ENCODE results near the gene CEMIP.
"Not testable (repeated sequence)": the region's sequence is repeated elsewhere in the genome, so short reads cannot be mapped to it uniquely, and the experiment has no call there.

The CEMIP gene

DNA sequence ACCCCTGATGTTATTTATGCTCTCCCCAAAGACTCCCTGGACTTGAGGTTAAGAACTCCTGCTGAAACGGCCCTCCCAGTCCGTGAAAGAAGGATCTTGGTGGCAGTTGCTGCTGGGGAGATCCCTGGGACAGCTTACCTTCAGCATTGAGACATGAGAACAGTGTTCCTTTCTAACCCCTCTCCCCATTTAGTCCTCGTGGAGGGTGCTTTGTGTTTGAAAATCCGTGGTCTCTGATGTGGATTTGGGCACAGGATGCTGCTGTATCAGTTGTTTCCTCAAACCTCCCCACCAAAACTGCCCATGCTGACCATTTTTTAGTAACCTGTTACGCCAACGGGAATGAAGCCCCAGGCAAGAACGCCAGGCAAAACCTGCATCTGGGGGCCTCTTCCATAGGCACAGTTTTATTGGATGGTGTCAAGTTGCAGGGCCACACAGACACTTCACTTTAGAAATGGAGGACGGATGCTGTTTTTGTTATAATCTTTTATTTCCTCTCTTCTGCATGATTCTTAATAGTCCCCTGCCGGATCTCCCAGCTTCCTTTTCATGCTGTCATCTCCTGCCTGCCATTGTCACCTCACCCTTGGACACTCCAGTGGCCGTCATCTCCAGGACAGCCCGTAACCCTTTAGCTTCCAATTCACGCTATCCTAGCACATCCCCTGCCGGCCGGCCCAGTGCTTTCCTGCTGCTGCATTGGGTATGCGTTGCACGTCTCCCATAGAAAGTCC, 31.7 kb upstream of the CEMIP start:
- H3K9me3 Mint-ChIP-seq, result peaks cover 5 to 7% of the 10 kb centered on the region in 2 donors
- H3K4me1 Mint-ChIP-seq, result no peaks in the 10 kb centered on the region
- H3K27me3 Mint-ChIP-seq, result no peaks in the 10 kb centered on the region
- no peak overlapping the region for H3K27ac Mint-ChIP-seq
- DNase-seq (no peak), ATAC-seq (replicated peaks) (no peak)
- peaks cover 3 to 4% of the 10 kb centered on the region in 2 donors for H3K36me3 Mint-ChIP-seq
- no peak overlapping the region for H3K4me3 Mint-ChIP-seq

- no peaks in the 10 kb centered on the region for H3K27me3 Mint-ChIP-seq
- DNase-seq (no peak), ATAC-seq (replicated peaks) (no peak)
- H3K9me3 Mint-ChIP-seq, result peaks cover 5 to 7% of the 10 kb centered on the region in 2 donors
- H3K36me3 Mint-ChIP-seq, result peaks cover 3 to 4% of the 10 kb centered on the region in 2 donors
- no peak overlapping the region for H3K27ac Mint-ChIP-seq
- H3K4me1 Mint-ChIP-seq, result no peaks in the 10 kb centered on the region
- no peak overlapping the region for H3K4me3 Mint-ChIP-seq
Observed at GRCh38 chr15:80749589-80749988, 29.6 kb upstream of the CEMIP start.

DNA sequence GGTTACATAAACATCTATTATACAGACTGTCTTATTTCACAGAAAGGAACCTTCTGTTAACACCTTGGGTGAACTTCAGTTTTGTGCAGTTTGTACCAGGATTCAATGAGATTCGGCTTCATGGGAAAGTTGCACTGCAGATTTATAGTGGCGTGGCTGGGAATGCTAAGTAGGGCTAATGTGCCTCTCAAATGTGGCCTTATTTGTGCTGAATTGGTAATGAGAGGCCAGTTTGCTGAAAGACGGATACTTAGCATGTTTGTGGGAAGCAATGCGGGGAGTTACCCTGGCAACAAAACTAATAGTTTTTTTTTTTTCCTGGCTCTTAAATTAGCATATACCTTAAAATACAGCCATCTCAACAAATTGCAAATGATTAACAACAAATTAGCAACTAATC, 28.6 kb upstream of the CEMIP start:
- Mint-ChIP-seq H3K9me3 (peaks cover 5 to 7% of the 10 kb centered on the region in 2 donors), H3K4me1 (no peaks in the 10 kb centered on the region), H3K27ac (no peak overlapping the region), H3K27me3 (no peaks in the 10 kb centered on the region), H3K4me3 (no peak overlapping the region), H3K36me3 (peaks cover 3 to 4% of the 10 kb centered on the region in 2 donors)
- ATAC-seq (replicated peaks) (no peak), DNase-seq (no peak)

GRCh38 chr15:80752204-80752603, 27.0 kb upstream of the CEMIP start:
- H3K27ac Mint-ChIP-seq, result no peak overlapping the region
- no peak overlapping the region for H3K4me3 Mint-ChIP-seq
- H3K4me1 Mint-ChIP-seq, result no peaks in the 10 kb centered on the region
- H3K36me3 Mint-ChIP-seq, result no peaks in the 10 kb centered on the region
- no peak for DNase-seq
- no peaks in the 10 kb centered on the region for H3K27me3 Mint-ChIP-seq
- no peak for ATAC-seq (replicated peaks)
- H3K9me3 Mint-ChIP-seq, result no peaks in the 10 kb centered on the region

DNA sequence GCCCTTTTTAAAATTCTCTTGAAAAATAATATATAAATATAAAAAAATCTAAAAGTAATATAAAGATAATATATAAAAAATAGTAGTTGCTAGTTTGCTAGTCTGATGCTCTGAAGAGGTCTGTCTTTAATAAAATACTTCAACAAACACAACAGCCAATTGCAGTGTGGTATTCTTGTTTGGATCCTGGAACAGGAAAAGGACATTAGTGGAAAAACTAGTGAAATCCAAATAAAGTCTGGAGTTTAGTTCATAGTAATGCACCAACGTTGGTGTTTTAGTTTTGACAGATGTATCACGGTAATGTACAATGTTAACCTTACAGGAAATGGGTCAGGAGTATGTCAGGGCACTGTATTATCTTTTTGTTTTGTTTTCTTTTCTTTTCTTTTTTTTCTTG, 26.0 kb upstream of the CEMIP start:
- no peaks in the 10 kb centered on the region for H3K4me1 Mint-ChIP-seq
- no peak overlapping the region for H3K4me3 Mint-ChIP-seq
- H3K27ac Mint-ChIP-seq, result no peak overlapping the region
- no peak for ATAC-seq (replicated peaks)
- H3K9me3 Mint-ChIP-seq, result no peaks in the 10 kb centered on the region
- no peak for DNase-seq
- H3K27me3 Mint-ChIP-seq, result no peaks in the 10 kb centered on the region
- H3K36me3 Mint-ChIP-seq, result no peaks in the 10 kb centered on the region

- H3K9me3 Mint-ChIP-seq, result no peaks in the 10 kb centered on the region
- no peaks in the 10 kb centered on the region for H3K27me3 Mint-ChIP-seq
- DNase-seq, result no peak
- ATAC-seq (replicated peaks), result no peak
- H3K27ac Mint-ChIP-seq, result no peak overlapping the region
- H3K36me3 Mint-ChIP-seq, result no peaks in the 10 kb centered on the region
- H3K4me1 Mint-ChIP-seq, result no peaks in the 10 kb centered on the region
- H3K4me3 Mint-ChIP-seq, result no peak overlapping the region
Observed at GRCh38 chr15:80754014-80754413, 25.2 kb upstream of the CEMIP start.

- no peak for DNase-seq
- H3K4me3 Mint-ChIP-seq, result no peak overlapping the region
- H3K27ac Mint-ChIP-seq, result no peak overlapping the region
- no peaks in the 10 kb centered on the region for H3K36me3 Mint-ChIP-seq
- ATAC-seq (replicated peaks), result no peak
- H3K4me1 Mint-ChIP-seq, result no peaks in the 10 kb centered on the region
- no peaks in the 10 kb centered on the region for H3K9me3 Mint-ChIP-seq
- no peaks in the 10 kb centered on the region for H3K27me3 Mint-ChIP-seq
Observed at GRCh38 chr15:80755885-80756284, 23.3 kb upstream of the CEMIP start.

- H3K4me3 Mint-ChIP-seq, result no peak overlapping the region
- H3K36me3 Mint-ChIP-seq, result no peaks in the 10 kb centered on the region
- no peaks in the 10 kb centered on the region for H3K27me3 Mint-ChIP-seq
- no peaks in the 10 kb centered on the region for H3K9me3 Mint-ChIP-seq
- no peak for ATAC-seq (replicated peaks)
- H3K4me1 Mint-ChIP-seq, result no peaks in the 10 kb centered on the region
- no peak for DNase-seq
- H3K27ac Mint-ChIP-seq, result no peak overlapping the region
Observed at GRCh38 chr15:80758130-80758745, 20.9 kb upstream of the CEMIP start.

DNA sequence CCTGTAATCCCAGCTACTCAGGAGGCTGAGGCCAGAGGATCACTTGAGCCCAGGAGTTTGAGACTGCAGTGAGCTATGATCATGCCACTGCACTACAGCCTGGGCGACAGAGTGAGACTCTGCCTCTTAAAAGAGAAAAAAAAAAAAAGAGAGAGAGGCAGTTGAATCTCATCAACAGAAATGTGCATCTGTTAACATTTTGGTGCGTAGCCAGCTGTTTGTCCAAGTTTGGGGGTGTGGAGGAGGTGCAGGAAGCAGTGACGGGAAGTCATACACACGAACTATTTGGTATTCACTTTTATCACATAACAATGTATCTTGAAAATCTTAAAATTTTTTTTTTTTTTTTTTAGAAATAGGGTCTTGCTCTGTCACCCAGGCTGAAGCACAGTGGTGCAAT, 18.2 kb upstream of the CEMIP start:
- Mint-ChIP-seq H3K4me3 (no peak overlapping the region), H3K27ac (no peak overlapping the region), H3K4me1 (no peaks in the 10 kb centered on the region), H3K9me3 (no peaks in the 10 kb centered on the region), H3K27me3 (no peaks in the 10 kb centered on the region), H3K36me3 (no peaks in the 10 kb centered on the region)
- no peak for ATAC-seq (replicated peaks)
- no peak for DNase-seq

GRCh38 chr15:80761754-80762153, 17.4 kb upstream of the CEMIP start:
- Mint-ChIP-seq H3K27ac (no peak overlapping the region), H3K36me3 (no peaks in the 10 kb centered on the region), H3K4me3 (no peak overlapping the region), H3K27me3 (no peaks in the 10 kb centered on the region), H3K9me3 (no peaks in the 10 kb centered on the region), H3K4me1 (no peaks in the 10 kb centered on the region)
- DNase-seq (no peak), ATAC-seq (replicated peaks) (no peak)

- not testable (repeated sequence) for H3K4me1 Mint-ChIP-seq; H3K4me3 Mint-ChIP-seq; H3K36me3 Mint-ChIP-seq; H3K27me3 Mint-ChIP-seq; DNase-seq; H3K9me3 Mint-ChIP-seq; ATAC-seq (replicated peaks); H3K27ac Mint-ChIP-seq
Observed at GRCh38 chr15:80763235-80763634, 15.9 kb upstream of the CEMIP start.

- Mint-ChIP-seq H3K4me1 (no peaks in the 10 kb centered on the region), H3K4me3 (no peak overlapping the region), H3K36me3 (no peaks in the 10 kb centered on the region), H3K27ac (no peak overlapping the region), H3K27me3 (peaks cover 0 to 2% of the 10 kb centered on the region in 2 donors), H3K9me3 (no peaks in the 10 kb centered on the region)
- DNase-seq (no peak), ATAC-seq (replicated peaks) (no peak)
Observed at GRCh38 chr15:80764535-80764934, 14.6 kb upstream of the CEMIP start.

DNA sequence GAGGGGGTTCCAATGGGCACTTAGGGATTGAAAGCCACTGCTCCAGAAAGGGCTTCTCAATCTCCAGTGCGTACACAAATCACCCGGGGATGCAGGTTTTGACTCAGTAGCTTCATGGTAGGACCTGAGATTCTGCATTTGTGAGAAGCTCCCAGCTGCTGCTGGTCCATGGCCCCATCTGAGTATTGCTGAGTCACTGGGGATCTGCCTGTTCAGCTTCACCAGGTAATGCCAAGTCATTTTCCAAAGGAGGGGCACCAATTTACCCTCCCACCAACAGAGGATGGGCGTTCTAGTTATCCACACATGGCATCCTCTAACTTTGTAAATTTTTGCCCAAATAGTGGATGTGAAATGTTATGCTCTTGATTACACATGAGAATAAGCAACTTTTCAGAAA, 12.9 kb upstream of the CEMIP start:
- H3K27ac Mint-ChIP-seq, result no peak overlapping the region
- H3K27me3 Mint-ChIP-seq, result peaks cover 0 to 4% of the 10 kb centered on the region in 2 donors
- DNase-seq, result no peak
- no peaks in the 10 kb centered on the region for H3K36me3 Mint-ChIP-seq
- ATAC-seq (replicated peaks), result no peak
- H3K4me1 Mint-ChIP-seq, result no peaks in the 10 kb centered on the region
- no peak overlapping the region for H3K4me3 Mint-ChIP-seq
- no peaks in the 10 kb centered on the region for H3K9me3 Mint-ChIP-seq

- ATAC-seq (replicated peaks) (no peak), DNase-seq (no peak)
- Mint-ChIP-seq H3K4me3 (no peak overlapping the region), H3K27me3 (peaks cover 0 to 4% of the 10 kb centered on the region in 2 donors), H3K4me1 (no peaks in the 10 kb centered on the region), H3K27ac (no peak overlapping the region), H3K36me3 (no peaks in the 10 kb centered on the region), H3K9me3 (no peaks in the 10 kb centered on the region)
Observed at GRCh38 chr15:80768158-80768557, 11.0 kb upstream of the CEMIP start.

GRCh38 chr15:80769153-80769828, 9.9 kb upstream of the CEMIP start:
- ATAC-seq (replicated peaks) (no peak), DNase-seq (no peak)
- Mint-ChIP-seq H3K4me3 (no peak overlapping the region), H3K9me3 (no peaks in the 10 kb centered on the region), H3K36me3 (no peaks in the 10 kb centered on the region), H3K27me3 (peaks cover 6 to 8% of the 10 kb centered on the region in 2 donors), H3K4me1 (no peaks in the 10 kb centered on the region), H3K27ac (no peak overlapping the region)
